ENCODE results near the gene NEU4. TPM values are rescaled to one million over a fixed set of nuclear protein-coding genes. Genes with fewer than 3 reads are reported as not detected.

NEU4 gene
- total and polyA plus RNA-seq, 9 of the 15 experiments (the other 6 are each of a cell fraction or from before 2014, with no cell fraction given) = 0.01 to 0.40 TPM; not detected in 7

- TF ChIP-seq HDAC6 (IDR thresholded peaks at IDR 0.05; ENCODE audit: low read depth, low read length) = no peak
- no peak for TF ChIP-seq ZNF197 (CRISPR knock-in tag; IDR thresholded peaks at IDR 0.05; ENCODE audit: low read depth)
- no peak for TF ChIP-seq ZNF77 (CRISPR knock-in tag; IDR thresholded peaks at IDR 0.05)
- TF ChIP-seq PML (IDR thresholded peaks at IDR 0.05; ENCODE audit: low read length) = no peak
- TF ChIP-seq GTF2A2 (tag; IDR thresholded peaks at IDR 0.05) = no peak
- no peak for TF ChIP-seq RBM17 (IDR thresholded peaks at IDR 0.05; ENCODE audit: borderline replicate concordance, low read depth, low read length)
- TF ChIP-seq, protein P1, sequence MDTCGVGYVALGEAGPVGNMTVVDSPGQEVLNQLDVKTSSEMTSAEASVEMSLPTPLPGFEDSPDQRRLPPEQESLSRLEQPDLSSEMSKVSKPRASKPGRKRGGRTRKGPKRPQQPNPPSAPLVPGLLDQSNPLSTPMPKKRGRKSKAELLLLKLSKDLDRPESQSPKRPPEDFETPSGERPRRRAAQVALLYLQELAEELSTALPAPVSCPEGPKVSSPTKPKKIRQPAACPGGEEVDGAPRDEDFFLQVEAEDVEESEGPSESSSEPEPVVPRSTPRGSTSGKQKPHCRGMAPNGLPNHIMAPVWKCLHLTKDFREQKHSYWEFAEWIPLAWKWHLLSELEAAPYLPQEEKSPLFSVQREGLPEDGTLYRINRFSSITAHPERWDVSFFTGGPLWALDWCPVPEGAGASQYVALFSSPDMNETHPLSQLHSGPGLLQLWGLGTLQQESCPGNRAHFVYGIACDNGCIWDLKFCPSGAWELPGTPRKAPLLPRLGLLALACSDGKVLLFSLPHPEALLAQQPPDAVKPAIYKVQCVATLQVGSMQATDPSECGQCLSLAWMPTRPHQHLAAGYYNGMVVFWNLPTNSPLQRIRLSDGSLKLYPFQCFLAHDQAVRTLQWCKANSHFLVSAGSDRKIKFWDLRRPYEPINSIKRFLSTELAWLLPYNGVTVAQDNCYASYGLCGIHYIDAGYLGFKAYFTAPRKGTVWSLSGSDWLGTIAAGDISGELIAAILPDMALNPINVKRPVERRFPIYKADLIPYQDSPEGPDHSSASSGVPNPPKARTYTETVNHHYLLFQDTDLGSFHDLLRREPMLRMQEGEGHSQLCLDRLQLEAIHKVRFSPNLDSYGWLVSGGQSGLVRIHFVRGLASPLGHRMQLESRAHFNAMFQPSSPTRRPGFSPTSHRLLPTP (IDR thresholded peaks at IDR 0.05; ENCODE audit: borderline replicate concordance, extremely low read depth, insufficient read length) = no peak
- no peak for TF ChIP-seq HEY1 (CRISPR knock-in tag; IDR thresholded peaks at IDR 0.05; ENCODE audit: borderline replicate concordance)
- TF ChIP-seq OTX1 (CRISPR knock-in tag; IDR thresholded peaks at IDR 0.05) = no peak
- no peak for TF ChIP-seq CREBBP (IDR thresholded peaks at IDR 0.05; ENCODE audit: low read depth, low read length)
These were observed 55.8 kb downstream of the NEU4 start (continued) for GRCh38 chr2:241864850-241865213.

All from K562 (cell line).